ENCODE measurements around the gene ABCA9. TPM values are rescaled to one million over a fixed set of nuclear protein-coding genes. Genes with fewer than 3 reads are reported as not detected.

Gene ABCA9
- polyA plus RNA-seq, 3 donors: 0.02 to 0.49 TPM; not detected in 1

DNA sequence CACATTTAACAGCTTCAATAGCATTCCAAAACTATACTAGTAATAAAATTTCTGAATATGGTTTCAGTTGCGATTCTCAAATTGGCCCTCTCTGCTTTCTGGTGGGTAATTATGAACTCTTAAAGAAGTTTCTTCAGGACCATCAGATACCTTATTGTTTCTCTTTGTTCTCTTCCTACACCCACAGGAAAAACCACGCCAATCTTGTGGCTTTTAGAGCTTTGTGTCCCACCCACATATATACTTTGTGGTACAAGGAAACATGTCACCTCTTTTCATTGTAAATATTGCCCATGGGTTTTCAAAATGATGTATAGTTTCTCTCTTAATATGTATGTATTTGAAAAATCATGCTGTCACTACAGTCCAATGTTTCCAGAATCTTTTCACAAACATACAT, 12.1 kb downstream of the ABCA9 start:
- no peaks in the 10 kb centered on the region for H4K20me1 ChIP-seq (ENCODE audit: insufficient read depth, low read length)
- no peaks in the 10 kb centered on the region for H3K27me3 Mint-ChIP-seq (ENCODE audit: low read depth in 3 of 3)
- intact Hi-C loops (cut with micrococcal nuclease): no loop called here
- H3K9me3 ChIP-seq (replicated peaks in 1 of 2; ENCODE audit: control insufficient read depth in 1 of 2, insufficient read depth in 1 of 2, low read length in 2 of 2): no peaks in the 10 kb centered on the region
- H3K27me3 ChIP-seq (ENCODE audit: control insufficient read depth in 2 of 2, insufficient read depth in 2 of 2, low read length in 2 of 2): no peaks in the 10 kb centered on the region
- peak overlapping the region; percentile 68 to 83 for H3K27ac ChIP-seq (ENCODE audit: low read depth in 1 of 2, low read length in 2 of 2)
- peaks cover 34 to 50% of the 10 kb centered on the region in 2 donors for H3K4me1 ChIP-seq (ENCODE audit: control insufficient read depth in 1 of 2, insufficient read depth in 2 of 2, low read length in 2 of 2)
- H3K4me3 ChIP-seq (replicated peaks in 1 of 3; ENCODE audit: low read depth in 2 of 3, low read length in 3 of 3): no peak overlapping the region
- no CpG with 5 or more reads among the region's 2 CpGs for WGBS (ENCODE audit: insufficient coverage)
- peaks cover 3 to 7% of the 10 kb centered on the region in 2 donors for H3K36me3 Mint-ChIP-seq
- no peak for DNase-seq
- H3K27ac Mint-ChIP-seq: peak overlapping the region in 4 of 7 donors; percentile 35 to 91 (median 86)
- H3K79me2 ChIP-seq (ENCODE audit: insufficient read depth, low read length): no peaks in the 10 kb centered on the region
- H3K9ac ChIP-seq (ENCODE audit: insufficient read depth, low read length, poor library complexity, severe bottlenecking): no peak overlapping the region
- TF ChIP-seq, protein P1, sequence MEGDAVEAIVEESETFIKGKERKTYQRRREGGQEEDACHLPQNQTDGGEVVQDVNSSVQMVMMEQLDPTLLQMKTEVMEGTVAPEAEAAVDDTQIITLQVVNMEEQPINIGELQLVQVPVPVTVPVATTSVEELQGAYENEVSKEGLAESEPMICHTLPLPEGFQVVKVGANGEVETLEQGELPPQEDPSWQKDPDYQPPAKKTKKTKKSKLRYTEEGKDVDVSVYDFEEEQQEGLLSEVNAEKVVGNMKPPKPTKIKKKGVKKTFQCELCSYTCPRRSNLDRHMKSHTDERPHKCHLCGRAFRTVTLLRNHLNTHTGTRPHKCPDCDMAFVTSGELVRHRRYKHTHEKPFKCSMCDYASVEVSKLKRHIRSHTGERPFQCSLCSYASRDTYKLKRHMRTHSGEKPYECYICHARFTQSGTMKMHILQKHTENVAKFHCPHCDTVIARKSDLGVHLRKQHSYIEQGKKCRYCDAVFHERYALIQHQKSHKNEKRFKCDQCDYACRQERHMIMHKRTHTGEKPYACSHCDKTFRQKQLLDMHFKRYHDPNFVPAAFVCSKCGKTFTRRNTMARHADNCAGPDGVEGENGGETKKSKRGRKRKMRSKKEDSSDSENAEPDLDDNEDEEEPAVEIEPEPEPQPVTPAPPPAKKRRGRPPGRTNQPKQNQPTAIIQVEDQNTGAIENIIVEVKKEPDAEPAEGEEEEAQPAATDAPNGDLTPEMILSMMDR (IDR thresholded peaks at IDR 0.05): no peak
- H3K36me3 ChIP-seq (replicated peaks in 1 of 2; ENCODE audit: control insufficient read depth in 1 of 2, insufficient read depth in 2 of 2, low read length in 2 of 2): no peaks in the 10 kb centered on the region
- H3K4me1 Mint-ChIP-seq: peaks cover 43% of the 10 kb centered on the region
- H3K9me3 Mint-ChIP-seq: peaks cover 2 to 10% (median 5%) of the 10 kb centered on the region in 7 donors
- no peak overlapping the region for H3K4me2 ChIP-seq (replicated peaks; ENCODE audit: extremely low read depth, low read length, poor library complexity, severe bottlenecking)
- H3K4me3 Mint-ChIP-seq: no peak overlapping the region
- peak overlapping the region; percentile 4 for H2AFZ ChIP-seq (ENCODE audit: insufficient read depth, low read depth, low read length, poor library complexity, severe bottlenecking)

DNA sequence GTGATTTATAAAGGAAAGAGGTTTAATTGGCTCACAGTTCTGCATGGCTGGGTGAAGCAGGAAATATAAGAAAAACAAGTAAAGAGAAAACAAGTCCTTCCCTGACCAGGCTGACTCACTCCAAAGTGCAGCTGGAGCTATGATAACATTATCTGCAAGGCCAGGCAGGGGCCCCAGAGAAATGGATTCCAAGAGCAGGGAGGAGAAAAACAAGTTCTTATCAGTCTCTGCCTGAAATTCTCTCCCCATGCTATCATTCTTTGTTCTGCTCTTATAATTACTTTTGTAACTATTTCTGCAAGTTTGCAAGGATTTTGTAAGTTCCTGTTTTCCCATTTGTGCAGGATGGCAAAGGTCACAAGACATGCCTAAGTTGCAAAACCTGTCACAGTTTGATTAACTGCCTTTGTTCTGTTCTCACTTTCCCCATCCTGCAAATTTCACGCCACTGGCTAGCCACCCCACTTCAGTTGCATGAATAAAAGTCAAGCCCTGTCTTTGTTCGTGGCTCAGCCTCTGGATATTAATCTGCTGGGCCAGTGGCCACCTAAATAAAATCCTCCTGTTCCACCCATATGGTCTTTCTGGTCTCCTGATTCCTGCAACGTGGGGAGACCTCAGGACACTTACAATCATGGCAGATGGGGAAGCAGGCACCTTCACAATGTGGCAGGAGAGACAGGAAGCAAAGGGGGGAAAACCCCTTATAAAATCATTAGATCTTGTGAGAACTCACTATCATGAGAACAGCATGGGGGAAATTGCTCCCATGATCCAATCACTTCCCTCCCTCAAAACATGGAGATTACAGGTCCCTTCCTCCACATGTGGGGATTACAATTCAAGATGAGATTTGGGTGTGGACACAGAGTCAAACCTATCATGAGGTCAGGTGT, 13.1 kb downstream of the ABCA9 start:
- no peak overlapping the region for H3K9ac ChIP-seq (ENCODE audit: insufficient read depth, low read length, poor library complexity, severe bottlenecking)

More for the DNA sequence above, 13.1 kb downstream of the ABCA9 start:
- Histone ChIP-seq H2AFZ (ENCODE audit: insufficient read depth, low read depth, low read length, poor library complexity, severe bottlenecking) (peak overlapping the region; percentile 32), H3K4me2 (replicated peaks; ENCODE audit: extremely low read depth, low read length, poor library complexity, severe bottlenecking) (peak overlapping the region; percentile 53), H3K27ac (ENCODE audit: low read depth in 1 of 2, low read length in 2 of 2) (peak overlapping the region; percentile 69 to 83), H3K4me3 (replicated peaks in 1 of 3; ENCODE audit: low read depth in 2 of 3, low read length in 3 of 3) (peak overlapping the region in 1 of 3 experiments; percentile 47), H3K36me3 (replicated peaks in 1 of 2; ENCODE audit: control insufficient read depth in 1 of 2, insufficient read depth in 2 of 2, low read length in 2 of 2) (no peaks in the 10 kb centered on the region), H3K9me3 (replicated peaks in 1 of 2; ENCODE audit: control insufficient read depth in 1 of 2, insufficient read depth in 1 of 2, low read length in 2 of 2) (no peaks in the 10 kb centered on the region), H3K4me1 (ENCODE audit: control insufficient read depth in 1 of 2, insufficient read depth in 2 of 2, low read length in 2 of 2) (peaks cover 37 to 54% of the 10 kb centered on the region in 2 donors), H3K27me3 (ENCODE audit: control insufficient read depth in 2 of 2, insufficient read depth in 2 of 2, low read length in 2 of 2) (no peaks in the 10 kb centered on the region), H3K79me2 (ENCODE audit: insufficient read depth, low read length) (no peaks in the 10 kb centered on the region), H4K20me1 (ENCODE audit: insufficient read depth, low read length) (no peaks in the 10 kb centered on the region)
- TF ChIP-seq, protein P1 (IDR thresholded peaks at IDR 0.05): no peak
- Mint-ChIP-seq H3K4me3 (peak overlapping the region; percentile 17 to 72), H3K9me3 (peaks cover 2 to 8% (median 4%) of the 10 kb centered on the region in 7 donors), H3K27ac (peak overlapping the region; percentile 86 to 94 (median 91)), H3K4me1 (peaks cover 47% of the 10 kb centered on the region), H3K36me3 (peaks cover 3 to 7% of the 10 kb centered on the region in 2 donors), H3K27me3 (ENCODE audit: low read depth in 3 of 3) (no peaks in the 10 kb centered on the region)
- WGBS (ENCODE audit: insufficient coverage): 0% methylated on average over 2 of the region's 3 CpGs
- peak; percentile 54 to 77 (median 69) for DNase-seq
- intact Hi-C loops (cut with micrococcal nuclease): no loop called here

Data from CD14-positive monocyte (primary cell).